ENCODE results near the gene RIMKLB.

GRCh38 chr12:8680533-8680932, 17.3 kb upstream of the RIMKLB start:
- no peak for TF ChIP-seq CTCF (IDR thresholded peaks at IDR 0.05)
- no peak for TF ChIP-seq POLR2AphosphoS5 (IDR thresholded peaks at IDR 0.05)
- TF ChIP-seq POLR2A (IDR thresholded peaks at IDR 0.05), result no peak
- no peak for TF ChIP-seq EP300 (IDR thresholded peaks at IDR 0.05; ENCODE audit: low read depth)

All from transverse colon (tissue), 4 donors.